Measurements from ENCODE around the gene COL4A6.
A peak's percentile ranks its signal among the peaks of the same experiment; 100 is the strongest.

COL4A6 gene

GRCh38 chrX:108261549-108262203, 176.5 kb downstream of the COL4A6 start:
- no peak overlapping the region for H3K4me3 ChIP-seq (ENCODE audit: low read length)
- no peak for TF ChIP-seq CTCF (IDR thresholded peaks at IDR 0.05; ENCODE audit: insufficient read depth, low read depth, low read length, missing control alignments)
- DNase-seq (ENCODE audit: low read depth), result peak; percentile 90

GRCh38 chrX:108257556-108257955, 180.7 kb downstream of the COL4A6 start:
- H3K4me3 ChIP-seq (ENCODE audit: low read length), result no peak overlapping the region
- no peak for DNase-seq (ENCODE audit: low read depth)
- TF ChIP-seq CTCF (IDR thresholded peaks at IDR 0.05; ENCODE audit: insufficient read depth, low read depth, low read length, missing control alignments), result no peak

- H3K4me3 ChIP-seq (ENCODE audit: low read length), result no peak overlapping the region
- DNase-seq (ENCODE audit: low read depth), result no peak
- no peak for TF ChIP-seq CTCF (IDR thresholded peaks at IDR 0.05; ENCODE audit: insufficient read depth, low read depth, low read length, missing control alignments)
Measured at GRCh38 chrX:108254636-108255035, 183.6 kb downstream of the COL4A6 start.

GRCh38 chrX:108250654-108251579, 187.3 kb downstream of the COL4A6 start:
- TF ChIP-seq CTCF (IDR thresholded peaks at IDR 0.05; ENCODE audit: insufficient read depth, low read depth, low read length, missing control alignments), result no peak
- no peak for DNase-seq (ENCODE audit: low read depth)
- H3K4me3 ChIP-seq (ENCODE audit: low read length), result no peak overlapping the region

- no peak overlapping the region for H3K4me3 ChIP-seq (ENCODE audit: low read length)
- no peak for DNase-seq (ENCODE audit: low read depth)
- TF ChIP-seq CTCF (IDR thresholded peaks at IDR 0.05; ENCODE audit: insufficient read depth, low read depth, low read length, missing control alignments), result no peak
Measured at GRCh38 chrX:108246304-108246954, 191.8 kb downstream of the COL4A6 start.

GRCh38 chrX:108245462-108245861, 192.8 kb downstream of the COL4A6 start:
- no peak for DNase-seq (ENCODE audit: low read depth)
- no peak for TF ChIP-seq CTCF (IDR thresholded peaks at IDR 0.05; ENCODE audit: insufficient read depth, low read depth, low read length, missing control alignments)
- no peak overlapping the region for H3K4me3 ChIP-seq (ENCODE audit: low read length)
